ENCODE data around the gene RHOH. TPM values are rescaled to one million over a fixed set of nuclear protein-coding genes. Genes with fewer than 3 reads are reported as not detected.

Gene RHOH
- total and polyA plus RNA-seq, 9 donors, result 0.10 to 0.87 (median 0.29) TPM

DNA sequence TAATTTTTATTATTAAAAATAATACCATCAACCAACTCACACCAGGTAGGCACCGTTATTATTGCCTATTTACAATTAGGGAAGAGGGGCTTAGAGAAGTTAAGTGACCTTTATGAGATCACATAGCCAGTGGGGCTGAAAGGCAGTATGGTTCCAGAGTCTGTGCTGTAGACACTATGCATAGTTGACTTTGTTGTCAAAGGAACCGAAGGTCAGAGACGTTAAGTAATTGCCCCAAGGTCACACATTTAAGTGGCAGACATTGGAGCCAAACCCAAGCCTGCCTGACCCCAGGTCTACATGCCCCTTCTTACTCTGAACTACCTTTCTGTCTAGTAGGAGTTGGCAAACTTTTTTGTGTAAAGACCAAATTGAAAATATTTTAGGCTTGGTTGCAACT lies 36.4 kb downstream of the RHOH start:
- no peaks in the 10 kb centered on the region for H3K27me3 ChIP-seq (ENCODE audit: control insufficient read depth, insufficient read depth, low read length)
- H3K4me3 ChIP-seq (ENCODE audit: low read length), result no peak overlapping the region
- WGBS (ENCODE audit: insufficient coverage), result no CpG with 5 or more reads among the region's 3 CpGs
- no peaks in the 10 kb centered on the region for H3K4me1 ChIP-seq (ENCODE audit: control insufficient read depth, insufficient read depth, low read length)
- H3K27ac ChIP-seq (ENCODE audit: low read length), result no peak overlapping the region
- DNase-seq, result no peak
- H3K9me3 ChIP-seq (replicated peaks; ENCODE audit: control insufficient read depth, low read depth, low read length), result no peaks in the 10 kb centered on the region
- H3K36me3 ChIP-seq (ENCODE audit: control insufficient read depth, insufficient read depth, low read length), result no peaks in the 10 kb centered on the region

DNA sequence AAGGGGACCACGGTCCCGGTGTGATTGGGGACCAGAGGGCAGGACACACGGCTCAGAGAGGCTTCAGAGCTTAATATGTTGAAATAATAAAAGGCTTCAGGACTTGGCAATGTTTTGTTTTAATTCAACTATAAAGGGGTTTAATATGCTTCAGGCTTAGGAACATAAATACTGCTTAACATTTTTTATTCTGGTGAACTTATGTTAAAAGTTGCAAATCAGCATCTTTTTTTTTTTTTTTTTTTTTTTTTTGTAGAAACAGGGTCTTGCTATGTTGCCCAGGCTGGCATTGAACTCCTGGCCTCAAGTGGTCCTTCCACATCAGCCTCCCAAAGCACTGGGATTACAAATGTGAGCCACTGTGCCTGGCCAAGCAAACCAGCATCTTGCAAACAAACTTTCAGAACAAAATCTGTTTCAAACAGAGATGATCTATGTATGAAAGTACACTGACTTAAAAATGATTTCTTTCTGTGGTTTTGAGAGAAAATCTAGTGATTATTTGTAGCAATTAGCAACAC lies 37.7 kb downstream of the RHOH start:
- Histone ChIP-seq H3K36me3 (ENCODE audit: control insufficient read depth, insufficient read depth, low read length) (no peaks in the 10 kb centered on the region), H3K27me3 (ENCODE audit: control insufficient read depth, insufficient read depth, low read length) (no peaks in the 10 kb centered on the region), H3K27ac (ENCODE audit: low read length) (no peak overlapping the region), H3K9me3 (replicated peaks; ENCODE audit: control insufficient read depth, low read depth, low read length) (no peaks in the 10 kb centered on the region), H3K4me3 (ENCODE audit: low read length) (no peak overlapping the region), H3K4me1 (ENCODE audit: control insufficient read depth, insufficient read depth, low read length) (no peaks in the 10 kb centered on the region)
- no peak for DNase-seq
- 93% methylated on average over 2 of the region's 3 CpGs for WGBS (ENCODE audit: insufficient coverage)

DNA sequence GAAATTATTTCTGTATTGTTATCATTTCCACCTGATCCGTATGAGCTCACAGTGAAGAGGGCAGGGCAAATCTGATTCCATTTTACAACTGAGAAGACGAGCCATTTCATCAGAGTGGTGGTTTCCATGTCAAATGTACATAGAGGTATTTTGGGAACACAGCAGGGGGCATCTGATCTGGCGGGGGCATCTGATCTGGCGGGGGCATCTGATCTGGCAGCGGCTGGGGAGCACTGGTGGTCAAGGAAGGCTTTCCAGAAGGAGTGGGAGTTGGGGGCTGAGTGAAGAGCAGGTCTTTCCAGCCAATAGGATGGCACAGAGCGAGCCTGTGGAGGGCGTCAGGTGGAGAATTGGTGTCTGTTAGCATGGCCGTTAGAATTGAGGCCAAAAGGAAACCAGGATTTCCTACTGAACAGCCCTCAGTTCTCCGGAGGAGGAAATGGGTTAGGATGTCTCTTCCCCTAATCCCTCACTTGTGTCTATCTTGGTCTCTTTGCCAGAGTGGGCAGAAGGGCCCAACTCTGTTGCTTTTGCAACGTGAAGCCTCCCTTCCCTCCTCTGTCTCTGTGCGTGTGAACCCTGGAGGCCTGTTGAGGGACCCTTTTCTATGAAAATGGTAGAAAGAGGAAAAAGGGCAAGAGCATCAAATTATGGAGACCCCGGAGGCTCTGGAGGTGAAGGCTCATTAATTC lies 41.3 kb downstream of the RHOH start:
- no peaks in the 10 kb centered on the region for H3K36me3 ChIP-seq (ENCODE audit: control insufficient read depth, insufficient read depth, low read length)
- H3K9me3 ChIP-seq (replicated peaks; ENCODE audit: control insufficient read depth, low read depth, low read length), result no peaks in the 10 kb centered on the region
- no peak for DNase-seq
- H3K4me3 ChIP-seq (ENCODE audit: low read length), result no peak overlapping the region
- no peak overlapping the region for H3K27ac ChIP-seq (ENCODE audit: low read length)
- no peaks in the 10 kb centered on the region for H3K4me1 ChIP-seq (ENCODE audit: control insufficient read depth, insufficient read depth, low read length)
- WGBS (ENCODE audit: insufficient coverage), result 89% methylated on average over 9 of the region's 12 CpGs
- no peaks in the 10 kb centered on the region for H3K27me3 ChIP-seq (ENCODE audit: control insufficient read depth, insufficient read depth, low read length)

DNA sequence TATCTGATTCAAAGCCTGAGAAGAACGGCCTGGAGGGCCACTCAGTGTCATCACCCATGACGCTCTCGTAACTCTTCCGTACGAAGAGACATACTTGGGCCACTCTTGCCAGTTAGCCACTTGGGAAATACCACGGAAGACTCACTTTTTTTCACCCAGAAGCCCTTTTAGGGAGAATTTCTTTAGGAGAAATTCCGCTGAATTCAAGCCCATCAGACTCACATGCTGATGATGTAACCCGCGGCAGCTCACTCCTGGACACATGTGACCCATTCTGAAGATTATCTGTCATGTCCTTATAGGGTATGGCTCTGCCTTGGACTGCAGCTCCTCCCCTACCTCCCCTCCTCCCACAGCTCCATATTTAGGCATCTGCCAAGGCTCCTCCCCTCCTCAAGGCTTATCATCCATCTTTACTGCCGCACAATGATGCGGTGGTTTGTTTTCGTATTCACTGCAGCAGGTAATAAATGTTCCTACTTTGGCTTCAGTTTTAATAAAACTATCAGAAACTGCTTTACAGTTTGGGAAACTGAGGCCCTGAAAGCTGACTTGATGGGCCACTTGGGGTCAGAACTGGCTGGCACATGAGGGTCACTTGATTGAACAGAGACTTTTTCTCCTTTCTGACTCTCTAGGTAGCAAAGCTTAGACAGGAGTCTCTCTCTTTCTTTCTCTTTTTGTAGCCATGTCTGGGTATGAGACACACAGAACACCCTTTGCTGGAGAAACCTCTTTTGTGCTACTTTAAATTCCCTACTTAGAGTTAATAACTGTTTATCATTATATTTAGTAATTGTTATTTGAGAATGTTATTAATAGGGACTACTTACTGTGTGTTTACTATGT lies 42.1 kb downstream of the RHOH start:
- no peak for DNase-seq
- Histone ChIP-seq H3K27me3 (ENCODE audit: control insufficient read depth, insufficient read depth, low read length) (no peaks in the 10 kb centered on the region), H3K9me3 (replicated peaks; ENCODE audit: control insufficient read depth, low read depth, low read length) (no peaks in the 10 kb centered on the region), H3K27ac (ENCODE audit: low read length) (no peak overlapping the region), H3K4me1 (ENCODE audit: control insufficient read depth, insufficient read depth, low read length) (no peaks in the 10 kb centered on the region), H3K36me3 (ENCODE audit: control insufficient read depth, insufficient read depth, low read length) (no peaks in the 10 kb centered on the region), H3K4me3 (ENCODE audit: low read length) (no peak overlapping the region)
- 88% methylated on average over 5 of the region's 12 CpGs for WGBS (ENCODE audit: insufficient coverage)

DNA sequence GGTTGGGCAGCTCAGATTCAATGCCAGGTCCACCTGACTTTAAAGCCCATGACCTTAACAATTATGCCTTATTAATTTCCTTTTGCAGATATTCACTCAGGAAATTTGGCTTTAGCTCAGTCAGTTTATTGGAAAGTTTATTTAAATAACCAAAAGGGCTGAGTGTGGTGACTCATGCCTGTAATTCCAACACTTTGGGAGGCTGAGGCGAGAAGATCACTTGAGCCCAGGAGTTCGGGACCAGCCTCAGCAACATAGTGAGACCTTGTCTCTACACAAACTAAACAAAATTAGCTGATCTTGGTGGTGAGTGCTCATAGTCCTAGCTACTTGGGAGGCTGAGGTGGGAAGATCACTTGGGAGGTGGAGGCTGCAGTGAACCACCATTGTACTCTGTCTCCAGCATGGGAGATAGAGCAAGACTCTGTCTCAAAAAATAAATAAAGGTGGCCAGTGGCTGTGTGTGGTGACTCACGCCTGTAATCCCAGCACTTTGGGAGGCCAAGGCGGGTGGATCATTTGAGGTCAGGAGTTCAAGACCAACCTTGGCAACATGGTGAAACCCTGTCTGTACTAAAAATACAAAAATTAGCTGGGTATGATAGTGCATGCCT lies 43.3 kb downstream of the RHOH start:
- DNase-seq, result no peak
- H3K36me3 ChIP-seq (ENCODE audit: control insufficient read depth, insufficient read depth, low read length), result no peaks in the 10 kb centered on the region
- H3K9me3 ChIP-seq (replicated peaks; ENCODE audit: control insufficient read depth, low read depth, low read length), result no peaks in the 10 kb centered on the region
- H3K27ac ChIP-seq (ENCODE audit: low read length), result no peak overlapping the region
- H3K27me3 ChIP-seq (ENCODE audit: control insufficient read depth, insufficient read depth, low read length), result no peaks in the 10 kb centered on the region
- H3K4me1 ChIP-seq (ENCODE audit: control insufficient read depth, insufficient read depth, low read length), result no peaks in the 10 kb centered on the region
- 75% methylated on average over 2 of the region's 4 CpGs for WGBS (ENCODE audit: insufficient coverage)
- no peak overlapping the region for H3K4me3 ChIP-seq (ENCODE audit: low read length)

DNA sequence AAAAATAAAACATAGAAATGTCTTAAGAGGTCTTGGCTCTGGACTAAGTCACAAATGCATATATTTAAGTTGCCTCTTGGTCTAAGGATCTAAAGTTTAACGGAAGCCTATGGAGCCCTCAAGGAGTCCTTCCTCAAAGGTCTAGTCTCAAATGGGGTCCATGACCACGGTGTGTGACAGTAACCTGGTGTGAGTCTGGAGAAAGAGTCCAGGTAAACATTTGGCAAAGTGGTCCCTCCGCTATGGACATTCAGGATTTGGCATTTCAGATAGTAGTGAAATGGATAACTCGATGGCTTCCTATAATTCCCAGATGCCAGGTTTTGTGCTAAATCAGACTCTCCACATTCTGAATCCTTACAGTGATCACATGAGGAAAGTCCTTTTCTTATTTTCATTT lies 44.2 kb downstream of the RHOH start:
- WGBS (ENCODE audit: insufficient coverage), result 68% methylated on average over 4 of the region's 4 CpGs
- no peak overlapping the region for H3K27ac ChIP-seq (ENCODE audit: low read length)
- no peak overlapping the region for H3K4me3 ChIP-seq (ENCODE audit: low read length)
- H3K36me3 ChIP-seq (ENCODE audit: control insufficient read depth, insufficient read depth, low read length), result no peaks in the 10 kb centered on the region
- no peaks in the 10 kb centered on the region for H3K27me3 ChIP-seq (ENCODE audit: control insufficient read depth, insufficient read depth, low read length)
- H3K9me3 ChIP-seq (replicated peaks; ENCODE audit: control insufficient read depth, low read depth, low read length), result no peaks in the 10 kb centered on the region
- DNase-seq, result no peak
- H3K4me1 ChIP-seq (ENCODE audit: control insufficient read depth, insufficient read depth, low read length), result no peaks in the 10 kb centered on the region

DNA sequence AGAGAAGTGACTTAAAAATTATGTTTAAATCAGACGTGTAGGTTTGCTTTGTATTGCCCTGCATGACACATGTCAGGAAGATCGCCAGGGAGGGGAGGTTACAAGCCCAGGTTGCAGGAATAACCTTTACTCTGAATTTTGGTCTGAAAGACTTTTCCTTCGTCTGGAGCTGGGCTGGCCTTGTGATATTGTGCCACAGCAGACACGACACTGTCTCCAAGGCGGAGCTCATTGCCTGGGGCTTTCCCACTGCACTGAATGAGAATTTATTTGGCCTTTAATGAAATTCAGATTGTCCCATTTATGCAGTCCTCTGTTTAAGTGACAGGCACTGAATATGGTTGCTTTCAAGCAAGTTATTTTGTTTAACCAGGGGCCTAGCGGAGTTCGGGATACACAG lies 45.1 kb downstream of the RHOH start:
- H3K27me3 ChIP-seq (ENCODE audit: control insufficient read depth, insufficient read depth, low read length), result no peaks in the 10 kb centered on the region
- no peaks in the 10 kb centered on the region for H3K4me1 ChIP-seq (ENCODE audit: control insufficient read depth, insufficient read depth, low read length)
- H3K4me3 ChIP-seq (ENCODE audit: low read length), result no peak overlapping the region
- no peak overlapping the region for H3K27ac ChIP-seq (ENCODE audit: low read length)
- no peaks in the 10 kb centered on the region for H3K9me3 ChIP-seq (replicated peaks; ENCODE audit: control insufficient read depth, low read depth, low read length)
- WGBS (ENCODE audit: insufficient coverage), result 59% methylated on average over 4 of the region's 7 CpGs
- DNase-seq, result no peak
- H3K36me3 ChIP-seq (ENCODE audit: control insufficient read depth, insufficient read depth, low read length), result no peaks in the 10 kb centered on the region

DNA sequence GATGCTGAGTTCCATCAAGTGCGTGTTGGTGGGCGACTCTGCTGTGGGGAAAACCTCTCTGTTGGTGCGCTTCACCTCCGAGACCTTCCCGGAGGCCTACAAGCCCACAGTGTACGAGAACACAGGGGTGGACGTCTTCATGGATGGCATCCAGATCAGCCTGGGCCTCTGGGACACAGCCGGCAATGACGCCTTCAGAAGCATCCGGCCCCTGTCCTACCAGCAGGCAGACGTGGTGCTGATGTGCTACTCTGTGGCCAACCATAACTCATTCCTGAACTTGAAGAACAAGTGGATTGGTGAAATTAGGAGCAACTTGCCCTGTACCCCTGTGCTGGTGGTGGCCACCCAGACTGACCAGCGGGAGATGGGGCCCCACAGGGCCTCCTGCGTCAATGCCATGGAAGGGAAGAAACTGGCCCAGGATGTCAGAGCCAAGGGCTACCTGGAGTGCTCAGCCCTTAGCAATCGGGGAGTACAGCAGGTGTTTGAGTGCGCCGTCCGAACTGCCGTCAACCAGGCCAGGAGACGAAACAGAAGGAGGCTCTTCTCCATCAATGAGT lies 46.6 kb downstream of the RHOH start:
- Histone ChIP-seq H3K36me3 (ENCODE audit: control insufficient read depth, insufficient read depth, low read length) (no peaks in the 10 kb centered on the region), H3K9me3 (replicated peaks; ENCODE audit: control insufficient read depth, low read depth, low read length) (no peaks in the 10 kb centered on the region), H3K4me3 (ENCODE audit: low read length) (no peak overlapping the region), H3K27ac (ENCODE audit: low read length) (no peak overlapping the region), H3K4me1 (ENCODE audit: control insufficient read depth, insufficient read depth, low read length) (no peaks in the 10 kb centered on the region), H3K27me3 (ENCODE audit: control insufficient read depth, insufficient read depth, low read length) (no peaks in the 10 kb centered on the region)
- WGBS (ENCODE audit: insufficient coverage), result 92% methylated on average over 16 of the region's 19 CpGs
- DNase-seq, result no peak

DNA sequence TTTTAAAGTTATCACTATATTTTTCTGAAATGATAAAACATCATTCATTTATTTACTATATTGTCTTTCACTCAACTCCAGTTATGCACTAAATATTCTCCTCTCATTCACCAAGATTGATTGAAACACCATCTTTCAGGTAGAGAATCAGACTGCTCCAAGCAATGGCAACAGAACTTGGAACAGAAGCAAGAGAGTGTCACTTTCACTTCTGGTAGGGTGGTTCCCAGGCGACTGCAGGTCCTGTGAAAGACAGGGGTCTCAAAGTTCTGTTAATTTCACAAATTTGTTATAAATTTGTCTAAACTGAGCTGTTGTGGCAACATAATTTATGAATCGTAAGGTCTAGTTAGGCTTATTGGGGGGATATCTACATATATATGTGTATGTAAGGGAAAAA lies 47.8 kb downstream of the RHOH start:
- no peak overlapping the region for H3K4me3 ChIP-seq (ENCODE audit: low read length)
- DNase-seq, result no peak
- H3K4me1 ChIP-seq (ENCODE audit: control insufficient read depth, insufficient read depth, low read length), result no peaks in the 10 kb centered on the region
- H3K36me3 ChIP-seq (ENCODE audit: control insufficient read depth, insufficient read depth, low read length), result no peaks in the 10 kb centered on the region
- H3K9me3 ChIP-seq (replicated peaks; ENCODE audit: control insufficient read depth, low read depth, low read length), result no peaks in the 10 kb centered on the region
- H3K27me3 ChIP-seq (ENCODE audit: control insufficient read depth, insufficient read depth, low read length), result no peaks in the 10 kb centered on the region
- no peak overlapping the region for H3K27ac ChIP-seq (ENCODE audit: low read length)
- WGBS (ENCODE audit: insufficient coverage), result no CpG with 5 or more reads among the region's 2 CpGs

DNA sequence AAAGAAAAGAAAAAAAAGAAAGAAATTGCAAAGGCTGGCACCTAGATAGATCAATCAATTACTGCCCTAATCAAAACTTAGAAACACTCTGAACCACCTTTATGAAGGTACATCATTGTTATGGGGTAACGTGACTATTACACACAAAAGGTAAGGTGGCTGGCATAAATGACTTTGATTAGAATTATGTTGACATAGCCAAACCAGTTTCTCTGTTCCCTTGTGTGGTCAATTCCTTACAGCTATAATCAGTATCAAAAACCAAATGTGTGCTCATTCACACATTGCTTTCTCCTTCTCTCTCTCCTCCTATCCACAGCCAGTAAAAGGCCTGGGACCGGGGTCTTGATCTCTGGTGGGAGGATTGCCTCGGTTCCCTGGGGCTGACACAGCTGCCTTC lies 48.7 kb downstream of the RHOH start:
- H3K9me3 ChIP-seq (replicated peaks; ENCODE audit: control insufficient read depth, low read depth, low read length), result no peaks in the 10 kb centered on the region
- WGBS (ENCODE audit: insufficient coverage), result no CpG with 5 or more reads among the region's 3 CpGs
- no peak overlapping the region for H3K4me3 ChIP-seq (ENCODE audit: low read length)
- H3K27ac ChIP-seq (ENCODE audit: low read length), result no peak overlapping the region
- no peak for DNase-seq
- H3K36me3 ChIP-seq (ENCODE audit: control insufficient read depth, insufficient read depth, low read length), result no peaks in the 10 kb centered on the region
- H3K27me3 ChIP-seq (ENCODE audit: control insufficient read depth, insufficient read depth, low read length), result no peaks in the 10 kb centered on the region
- no peaks in the 10 kb centered on the region for H3K4me1 ChIP-seq (ENCODE audit: control insufficient read depth, insufficient read depth, low read length)

Data from muscle of leg (tissue), 11 donors.